ENCODE results near the gene MTAP.

MTAP gene

GRCh38 chr9:21835121-21835520 lies 32.7 kb downstream of the MTAP start:
- Histone ChIP-seq H3K4me2 (ENCODE audit: low read length) (no peak overlapping the region), H3K4me3 (ENCODE audit: low read depth, low read length) (no peak overlapping the region), H3K36me3 (ENCODE audit: control insufficient read depth, insufficient read depth, low read length) (no peaks in the 10 kb centered on the region), H3K9ac (no peak overlapping the region), H3K27me3 (ENCODE audit: control insufficient read depth, insufficient read depth, low read length) (no peaks in the 10 kb centered on the region), H3K27ac (no peak overlapping the region), H2AFZ (no peak overlapping the region), H3K4me1 (no peaks in the 10 kb centered on the region), H3K9me3 (ENCODE audit: control insufficient read depth, low read length) (no peaks in the 10 kb centered on the region), H3K79me2 (no peaks in the 10 kb centered on the region)
- no peak for TF ChIP-seq CTCF (IDR thresholded peaks at IDR 0.05)

GRCh38 chr9:21836437-21837161 lies 34.2 kb downstream of the MTAP start:
- Histone ChIP-seq H3K4me3 (ENCODE audit: low read depth, low read length) (no peak overlapping the region), H3K27me3 (ENCODE audit: control insufficient read depth, insufficient read depth, low read length) (no peaks in the 10 kb centered on the region), H3K79me2 (no peaks in the 10 kb centered on the region), H3K9ac (no peak overlapping the region), H3K4me2 (ENCODE audit: low read length) (no peak overlapping the region), H3K4me1 (no peaks in the 10 kb centered on the region), H3K36me3 (ENCODE audit: control insufficient read depth, insufficient read depth, low read length) (no peaks in the 10 kb centered on the region), H2AFZ (no peak overlapping the region), H3K9me3 (ENCODE audit: control insufficient read depth, low read length) (no peaks in the 10 kb centered on the region), H3K27ac (no peak overlapping the region)
- TF ChIP-seq CTCF (IDR thresholded peaks at IDR 0.05) = no peak

- H3K9me3 ChIP-seq (ENCODE audit: control insufficient read depth, low read length) = no peaks in the 10 kb centered on the region
- H3K9ac ChIP-seq = no peak overlapping the region
- no peak overlapping the region for H3K4me2 ChIP-seq (ENCODE audit: low read length)
- TF ChIP-seq CTCF (IDR thresholded peaks at IDR 0.05) = no peak
- H3K27me3 ChIP-seq (ENCODE audit: control insufficient read depth, insufficient read depth, low read length) = no peaks in the 10 kb centered on the region
- no peak overlapping the region for H3K27ac ChIP-seq
- no peaks in the 10 kb centered on the region for H3K4me1 ChIP-seq
- no peaks in the 10 kb centered on the region for H3K79me2 ChIP-seq
- no peak overlapping the region for H2AFZ ChIP-seq
- H3K4me3 ChIP-seq (ENCODE audit: low read depth, low read length) = no peak overlapping the region
- H3K36me3 ChIP-seq (ENCODE audit: control insufficient read depth, insufficient read depth, low read length) = no peaks in the 10 kb centered on the region
Observed at GRCh38 chr9:21837501-21837900, 35.1 kb downstream of the MTAP start.

GRCh38 chr9:21840647-21841046 lies 38.2 kb downstream of the MTAP start:
- no peak overlapping the region for H3K4me2 ChIP-seq (ENCODE audit: low read length)
- H3K36me3 ChIP-seq (ENCODE audit: control insufficient read depth, insufficient read depth, low read length) = no peaks in the 10 kb centered on the region
- no peaks in the 10 kb centered on the region for H3K4me1 ChIP-seq
- H3K9ac ChIP-seq = no peak overlapping the region
- H3K27ac ChIP-seq = no peak overlapping the region
- no peaks in the 10 kb centered on the region for H3K27me3 ChIP-seq (ENCODE audit: control insufficient read depth, insufficient read depth, low read length)
- no peaks in the 10 kb centered on the region for H3K79me2 ChIP-seq
- no peak overlapping the region for H3K4me3 ChIP-seq (ENCODE audit: low read depth, low read length)
- TF ChIP-seq CTCF (IDR thresholded peaks at IDR 0.05) = no peak
- H3K9me3 ChIP-seq (ENCODE audit: control insufficient read depth, low read length) = no peaks in the 10 kb centered on the region
- H2AFZ ChIP-seq = no peak overlapping the region

- Histone ChIP-seq H3K79me2 (no peaks in the 10 kb centered on the region), H3K27ac (no peak overlapping the region), H3K9me3 (ENCODE audit: control insufficient read depth, low read length) (no peaks in the 10 kb centered on the region), H3K27me3 (ENCODE audit: control insufficient read depth, insufficient read depth, low read length) (no peaks in the 10 kb centered on the region), H2AFZ (no peak overlapping the region), H3K4me3 (ENCODE audit: low read depth, low read length) (no peak overlapping the region), H3K4me2 (ENCODE audit: low read length) (no peak overlapping the region), H3K36me3 (ENCODE audit: control insufficient read depth, insufficient read depth, low read length) (no peaks in the 10 kb centered on the region), H3K4me1 (no peaks in the 10 kb centered on the region), H3K9ac (no peak overlapping the region)
- no peak for TF ChIP-seq CTCF (IDR thresholded peaks at IDR 0.05)
Observed at GRCh38 chr9:21841133-21841532, 38.7 kb downstream of the MTAP start.

All from parathyroid adenoma (tissue), 2 donors.